ENCODE measurements around the gene MCF2L.
"Not testable (repeated sequence)": the region's sequence is repeated elsewhere in the genome, so short reads cannot be mapped to it uniquely, and the experiment has no call there.

Gene MCF2L

GRCh38 chr13:113017506-113018215, 48.6 kb downstream of the MCF2L start:
- no peak for DNase-seq

GRCh38 chr13:113018676-113019465, 49.9 kb downstream of the MCF2L start:
- DNase-seq, result no peak

GRCh38 chr13:113020323-113021080, 51.5 kb downstream of the MCF2L start:
- no peak for DNase-seq

GRCh38 chr13:113021391-113021790, 52.4 kb downstream of the MCF2L start:
- DNase-seq, result no peak

GRCh38 chr13:113021811-113022210, 52.8 kb downstream of the MCF2L start:
- DNase-seq, result no peak

- no peak for DNase-seq
Observed at GRCh38 chr13:113022391-113022744, 53.4 kb downstream of the MCF2L start.

GRCh38 chr13:113022745-113023574, 53.9 kb downstream of the MCF2L start:
- no peak for DNase-seq

GRCh38 chr13:113023694-113024430, 54.8 kb downstream of the MCF2L start:
- DNase-seq, result no peak

GRCh38 chr13:113024466-113024865, 55.5 kb downstream of the MCF2L start:
- no peak for DNase-seq

- no peak for DNase-seq
Observed at GRCh38 chr13:113026391-113026910, 57.4 kb downstream of the MCF2L start.

- DNase-seq, result no peak
Observed at GRCh38 chr13:113027095-113027494, 58.1 kb downstream of the MCF2L start.

- DNase-seq, result no peak
Observed at GRCh38 chr13:113027566-113027965, 58.6 kb downstream of the MCF2L start.

- no peak for DNase-seq
Observed at GRCh38 chr13:113028336-113029060, 59.5 kb downstream of the MCF2L start.

- DNase-seq, result no peak
Observed at GRCh38 chr13:113029061-113029445, 60.0 kb downstream of the MCF2L start.

- peak; percentile 58 for DNase-seq
Observed at GRCh38 chr13:113029487-113030258, 60.7 kb downstream of the MCF2L start.

GRCh38 chr13:113030259-113030640, 61.2 kb downstream of the MCF2L start:
- DNase-seq, result not testable (repeated sequence)

- no peak for DNase-seq
Observed at GRCh38 chr13:113031465-113031864, 62.5 kb downstream of the MCF2L start.

GRCh38 chr13:113032291-113032690, 63.3 kb downstream of the MCF2L start:
- no peak for DNase-seq

- DNase-seq, result no peak
Observed at GRCh38 chr13:113033054-113033850, 64.2 kb downstream of the MCF2L start.

Data from midbrain (tissue), 1 donor.